HL-60 (cell line): ENCODE data around the gene EML6.

ENCODE experiments used
- CTCF ChIP-seq: IDR thresholded peaks from one replicate; pipeline ENCODE4 v1.5.1; 2011; ENCODE audit warnings: low read length, control low read depth, inconsistent platforms; ENCODE audit not compliant: insufficient read depth
- GABPA ChIP-seq: IDR thresholded peaks from 2 replicates; pipeline ENCODE4 v1.6.1; 2012; ENCODE audit warnings: low read depth
- POLR2AphosphoS5 ChIP-seq: IDR thresholded peaks from 2 replicates; pipeline ENCODE4 v1.6.1; 2012; ENCODE audit warnings: low read depth
- SPI1 ChIP-seq: IDR thresholded peaks from 2 replicates; pipeline ENCODE4 v1.6.1; 2012; ENCODE audit warnings: low read depth, mild to moderate bottlenecking, borderline replicate concordance
- TF ChIP-seq, protein P1 (sequence below): IDR thresholded peaks from 2 replicates; pipeline ENCODE4 v1.6.1; 2012; ENCODE audit warnings: low read depth; ENCODE audit not compliant: insufficient replicate concordance

DNA sequence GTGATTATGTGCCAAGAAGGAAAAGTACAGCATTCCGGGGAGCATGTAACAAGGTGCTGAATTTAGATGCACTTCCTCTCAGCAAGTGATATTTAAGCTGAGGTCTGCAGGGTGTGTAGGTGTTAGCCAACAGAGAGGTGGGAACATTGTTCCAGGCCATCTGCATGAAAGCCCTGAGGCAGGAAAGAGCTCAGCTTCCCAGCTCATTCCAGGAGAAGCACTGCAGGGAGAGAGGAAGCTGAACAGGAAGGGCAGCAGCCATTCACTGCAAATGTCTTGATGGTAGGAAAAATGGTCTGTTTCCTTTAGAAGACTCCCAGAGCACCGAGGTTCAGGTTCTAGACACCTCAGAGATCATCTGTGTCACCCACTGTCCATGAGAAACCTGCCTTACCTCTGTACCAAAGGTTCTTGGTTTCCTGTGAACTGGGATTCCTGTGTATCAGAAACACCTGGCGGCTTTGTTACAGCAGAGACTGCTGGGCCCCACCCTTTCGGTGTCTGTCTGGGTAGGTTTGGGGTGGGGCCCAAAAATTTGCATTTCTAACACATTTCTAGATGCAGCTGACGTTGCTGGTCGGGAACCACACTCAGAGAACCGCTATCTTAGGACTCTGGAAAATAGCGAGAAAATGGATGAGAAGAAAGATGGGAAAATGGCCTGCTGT is 242.8 kb downstream of the EML6 start:
- TF ChIP-seq CTCF (no peak), GABPA (no peak), POLR2AphosphoS5 (no peak), SPI1 (no peak; the same call in 1 of the 2 replicates)
- TF ChIP-seq, protein P1, sequence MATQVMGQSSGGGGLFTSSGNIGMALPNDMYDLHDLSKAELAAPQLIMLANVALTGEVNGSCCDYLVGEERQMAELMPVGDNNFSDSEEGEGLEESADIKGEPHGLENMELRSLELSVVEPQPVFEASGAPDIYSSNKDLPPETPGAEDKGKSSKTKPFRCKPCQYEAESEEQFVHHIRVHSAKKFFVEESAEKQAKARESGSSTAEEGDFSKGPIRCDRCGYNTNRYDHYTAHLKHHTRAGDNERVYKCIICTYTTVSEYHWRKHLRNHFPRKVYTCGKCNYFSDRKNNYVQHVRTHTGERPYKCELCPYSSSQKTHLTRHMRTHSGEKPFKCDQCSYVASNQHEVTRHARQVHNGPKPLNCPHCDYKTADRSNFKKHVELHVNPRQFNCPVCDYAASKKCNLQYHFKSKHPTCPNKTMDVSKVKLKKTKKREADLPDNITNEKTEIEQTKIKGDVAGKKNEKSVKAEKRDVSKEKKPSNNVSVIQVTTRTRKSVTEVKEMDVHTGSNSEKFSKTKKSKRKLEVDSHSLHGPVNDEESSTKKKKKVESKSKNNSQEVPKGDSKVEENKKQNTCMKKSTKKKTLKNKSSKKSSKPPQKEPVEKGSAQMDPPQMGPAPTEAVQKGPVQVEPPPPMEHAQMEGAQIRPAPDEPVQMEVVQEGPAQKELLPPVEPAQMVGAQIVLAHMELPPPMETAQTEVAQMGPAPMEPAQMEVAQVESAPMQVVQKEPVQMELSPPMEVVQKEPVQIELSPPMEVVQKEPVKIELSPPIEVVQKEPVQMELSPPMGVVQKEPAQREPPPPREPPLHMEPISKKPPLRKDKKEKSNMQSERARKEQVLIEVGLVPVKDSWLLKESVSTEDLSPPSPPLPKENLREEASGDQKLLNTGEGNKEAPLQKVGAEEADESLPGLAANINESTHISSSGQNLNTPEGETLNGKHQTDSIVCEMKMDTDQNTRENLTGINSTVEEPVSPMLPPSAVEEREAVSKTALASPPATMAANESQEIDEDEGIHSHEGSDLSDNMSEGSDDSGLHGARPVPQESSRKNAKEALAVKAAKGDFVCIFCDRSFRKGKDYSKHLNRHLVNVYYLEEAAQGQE: no peak
